Esophagus squamous epithelium (tissue), 5 donors: ENCODE results near the gene SLC30A7. TPM values are rescaled to one million over a fixed set of nuclear protein-coding genes. Genes with fewer than 3 reads are reported as not detected.

ENCODE experiments used
- DNase-seq: peaks from one replicate; lab custom pipeline; 2025; lab: John Stamatoyannopoulos, UW
- H3K27ac ChIP-seq, 4 donors: fragments of 200-600 bp; sonication (generic); one replicate each; pipeline ENCODE4 v1.5.1; 2016 to 2019; ENCODE audit warnings: mild to moderate bottlenecking in 1 of 4
- H3K27me3 ChIP-seq, 4 donors: fragments of 200-600 bp; sonication (generic); 1 replicate in 3 of 4; 2 replicates in 1 of 4; pipeline versions ENCODE4 v1.5.1 to v1.6.0; 2017 to 2021; ENCODE audit warnings: antibody characterized with exemption in 1 of 4
- H3K36me3 ChIP-seq, 3 donors: fragments of 200-600 bp; sonication (generic); one replicate each; pipeline ENCODE4 v1.5.1; 2016 to 2019
- H3K4me1 ChIP-seq, 3 donors: fragments of 200-600 bp; sonication (generic); one replicate each; pipeline ENCODE4 v1.5.1; 2017 to 2019
- H3K4me3 ChIP-seq, 4 donors: fragments of 200-600 bp; sonication (generic); 1 replicate in 3 of 4; 2 replicates in 1 of 4; pipeline ENCODE4 v1.5.1; 2016 to 2019; ENCODE audit warnings: mild to moderate bottlenecking in 2 of 4, moderate library complexity in 1 of 4
- H3K9me3 ChIP-seq, 3 donors: fragments of 200-600 bp; sonication (generic); one replicate each; pipeline ENCODE4 v1.5.1; 2016 to 2019
- POLR2A ChIP-seq, 4 donors: fragments of 450-650 bp; IDR thresholded peaks; one replicate each; pipeline ENCODE4 v1.6.1; 2017; ENCODE audit warnings: antibody characterized with exemption in 4 of 4, mild to moderate bottlenecking in 4 of 4, moderate library complexity in 3 of 4
- WGBS, 2 donors: methylation state at CpG; one replicate each; pipeline ENCODE4 v1.1.5; 2018; 5-methylcytosine and 5-hydroxymethylcytosine counted together
- intact Hi-C: fragments of 100-400 bp; cut with DNase I; formaldehyde crosslinking; loops from one replicate; pipeline ENCODE4 v1.15.0; 2022
- total RNA-seq, 4 donors: library from RNA; depleted of rRNA; stranded (reverse); fragments of >200 nt; gene quantifications; one replicate each; pipeline ENCODE4 v1.1.0, GENCODE V29; 2016
- TF ChIP-seq, protein P1 (sequence below), 6 experiments: fragments of 450-650 bp in 4 of 6; fragments of 200-600 bp in 2 of 6; sonication (generic) in 2 of 6; IDR thresholded peaks; one replicate each; pipeline ENCODE4 v1.5.1; 2016 to 2019; ENCODE audit warnings: antibody characterized with exemption in 6 of 6, mild to moderate bottlenecking in 4 of 6, moderate library complexity in 4 of 6
- donor health status: DM: yes; HTN: yes; CAD: no.

The SLC30A7 gene
- total RNA-seq, 4 donors from 2014 or later: 9.0 to 22.1 (median 16.5) TPM

DNA sequence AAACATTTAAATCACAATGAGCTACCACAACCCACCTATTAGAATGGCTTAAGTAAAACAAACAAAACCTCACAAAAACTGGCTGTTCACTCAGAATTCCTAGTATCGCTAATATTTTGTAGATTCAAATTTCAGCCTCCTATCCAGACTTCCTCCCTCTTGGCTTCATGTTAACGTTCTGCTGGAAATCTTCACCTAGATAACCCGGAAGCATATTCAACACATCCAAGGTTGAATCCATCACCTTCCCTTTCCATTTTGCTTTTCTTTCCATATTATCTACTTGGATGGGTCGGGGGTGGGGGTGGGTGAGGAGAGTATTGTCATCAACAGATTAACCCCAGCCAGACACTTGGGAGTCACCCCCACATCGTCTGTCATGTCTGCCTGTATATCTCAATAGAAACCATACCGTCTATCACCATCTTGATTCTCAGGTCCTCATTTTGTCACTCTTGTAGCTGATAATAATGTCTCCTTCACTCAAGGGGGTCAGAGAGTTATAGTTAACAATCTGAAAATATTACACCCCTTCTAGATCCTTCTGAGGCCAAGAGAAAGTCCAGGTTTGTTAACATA, 131.4 kb downstream of the SLC30A7 start:
- Histone ChIP-seq H3K4me3 (no peak overlapping the region), H3K27me3 (no peaks in the 10 kb centered on the region), H3K4me1 (peaks cover 7 to 40% (median 9%) of the 10 kb centered on the region in 3 donors), H3K9me3 (no peaks in the 10 kb centered on the region), H3K36me3 (peaks cover 0 to 7% (median 0%) of the 10 kb centered on the region in 3 donors), H3K27ac (no peak overlapping the region)
- intact Hi-C loops: no loop called here
- DNase-seq: no peak
- WGBS, 2 donors: 90 to 95% methylated on average over 6 of the region's 6 CpGs
- no peak for TF ChIP-seq POLR2A (IDR thresholded peaks at IDR 0.05)
- TF ChIP-seq, protein P1, sequence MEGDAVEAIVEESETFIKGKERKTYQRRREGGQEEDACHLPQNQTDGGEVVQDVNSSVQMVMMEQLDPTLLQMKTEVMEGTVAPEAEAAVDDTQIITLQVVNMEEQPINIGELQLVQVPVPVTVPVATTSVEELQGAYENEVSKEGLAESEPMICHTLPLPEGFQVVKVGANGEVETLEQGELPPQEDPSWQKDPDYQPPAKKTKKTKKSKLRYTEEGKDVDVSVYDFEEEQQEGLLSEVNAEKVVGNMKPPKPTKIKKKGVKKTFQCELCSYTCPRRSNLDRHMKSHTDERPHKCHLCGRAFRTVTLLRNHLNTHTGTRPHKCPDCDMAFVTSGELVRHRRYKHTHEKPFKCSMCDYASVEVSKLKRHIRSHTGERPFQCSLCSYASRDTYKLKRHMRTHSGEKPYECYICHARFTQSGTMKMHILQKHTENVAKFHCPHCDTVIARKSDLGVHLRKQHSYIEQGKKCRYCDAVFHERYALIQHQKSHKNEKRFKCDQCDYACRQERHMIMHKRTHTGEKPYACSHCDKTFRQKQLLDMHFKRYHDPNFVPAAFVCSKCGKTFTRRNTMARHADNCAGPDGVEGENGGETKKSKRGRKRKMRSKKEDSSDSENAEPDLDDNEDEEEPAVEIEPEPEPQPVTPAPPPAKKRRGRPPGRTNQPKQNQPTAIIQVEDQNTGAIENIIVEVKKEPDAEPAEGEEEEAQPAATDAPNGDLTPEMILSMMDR (IDR thresholded peaks at IDR 0.05): no peak

DNA sequence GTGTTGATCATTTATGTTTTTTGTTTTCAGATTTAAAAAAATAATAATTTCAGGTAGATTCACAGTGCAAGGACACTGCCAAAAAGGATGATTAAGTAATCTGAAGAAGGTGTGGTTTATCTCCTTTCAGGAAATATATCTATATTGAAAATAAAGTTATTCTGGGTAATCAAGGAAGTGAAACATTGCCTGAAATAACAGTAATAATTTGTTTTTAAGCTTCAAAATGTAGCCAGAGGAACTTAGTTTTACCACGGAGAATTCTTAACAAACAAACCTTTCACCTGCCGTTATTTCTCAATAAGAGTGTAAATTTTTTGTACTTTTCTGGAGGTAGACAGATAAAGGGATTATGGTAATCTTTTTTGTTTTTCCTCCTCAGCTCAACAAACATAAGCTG, 132.6 kb downstream of the SLC30A7 start:
- H3K9me3 ChIP-seq: no peaks in the 10 kb centered on the region
- H3K4me3 ChIP-seq: no peak overlapping the region
- no peak for DNase-seq
- 57 to 61% methylated on average over 2 of the region's 2 CpGs for WGBS, 2 donors
- no peak overlapping the region for H3K27ac ChIP-seq
- H3K27me3 ChIP-seq: no peaks in the 10 kb centered on the region
- intact Hi-C loops: no loop called here
- TF ChIP-seq, protein P1 (IDR thresholded peaks at IDR 0.05): no peak
- TF ChIP-seq POLR2A (IDR thresholded peaks at IDR 0.05): no peak
- H3K36me3 ChIP-seq: no peaks in the 10 kb centered on the region
- H3K4me1 ChIP-seq: peaks cover 7 to 36% (median 9%) of the 10 kb centered on the region in 3 donors

DNA sequence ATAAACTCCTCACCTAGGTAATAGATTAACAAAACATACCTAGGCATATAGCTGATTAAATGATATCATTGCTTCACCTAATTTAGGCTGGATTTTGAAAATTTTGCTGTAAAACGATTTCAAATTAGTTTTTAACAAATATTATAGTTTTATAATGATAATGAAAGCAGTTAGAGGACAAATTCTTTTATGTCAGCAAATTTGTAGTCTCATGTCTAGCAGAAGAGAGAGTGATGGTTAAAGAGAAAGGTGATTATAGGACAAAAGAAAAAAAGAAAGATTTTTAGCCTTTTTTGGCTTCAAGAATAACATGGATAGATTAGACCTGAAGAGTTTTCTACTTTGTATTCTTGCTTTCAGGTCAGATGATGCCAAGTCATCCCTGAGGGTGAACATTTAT, 133.3 kb downstream of the SLC30A7 start:
- Histone ChIP-seq H3K27me3 (no peaks in the 10 kb centered on the region), H3K27ac (no peak overlapping the region), H3K9me3 (no peaks in the 10 kb centered on the region), H3K36me3 (no peaks in the 10 kb centered on the region), H3K4me3 (no peak overlapping the region), H3K4me1 (peaks cover 7 to 35% (median 9%) of the 10 kb centered on the region in 3 donors)
- TF ChIP-seq, protein P1 (IDR thresholded peaks at IDR 0.05): no peak
- no peak for TF ChIP-seq POLR2A (IDR thresholded peaks at IDR 0.05)
- 63 to 80% methylated on average over 1 of the region's 1 CpG for WGBS, 2 donors
- intact Hi-C loops: no loop called here
- DNase-seq: no peak

DNA sequence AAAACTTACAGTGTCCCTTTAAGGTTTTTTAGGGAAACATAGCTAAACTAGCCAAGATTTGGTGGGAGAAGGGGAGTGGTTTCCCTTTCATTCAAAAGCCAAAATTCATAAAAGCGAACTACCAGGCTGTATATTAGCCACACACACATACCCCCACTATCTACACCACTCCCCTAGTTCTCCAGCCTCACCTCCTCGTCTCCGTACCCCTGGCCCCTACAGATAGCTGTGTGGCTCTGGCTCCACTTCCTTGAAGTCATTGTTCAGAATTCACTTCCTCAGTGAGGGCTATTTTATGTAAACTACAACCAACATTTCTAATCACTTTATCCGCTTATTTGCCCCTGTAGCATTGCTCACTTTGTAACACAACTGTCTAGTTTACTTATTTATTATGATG, 135.0 kb downstream of the SLC30A7 start:
- H3K4me3 ChIP-seq: no peak overlapping the region
- H3K9me3 ChIP-seq: no peaks in the 10 kb centered on the region
- H3K27me3 ChIP-seq: no peaks in the 10 kb centered on the region
- no peaks in the 10 kb centered on the region for H3K36me3 ChIP-seq
- no peak for DNase-seq
- 81 to 83% methylated on average over 4 of the region's 4 CpGs for WGBS, 2 donors
- no peak for TF ChIP-seq POLR2A (IDR thresholded peaks at IDR 0.05)
- TF ChIP-seq, protein P1 (IDR thresholded peaks at IDR 0.05): no peak
- intact Hi-C loops: no loop called here
- H3K27ac ChIP-seq: no peak overlapping the region
- peaks cover 6 to 23% (median 7%) of the 10 kb centered on the region in 3 donors for H3K4me1 ChIP-seq

Other genes with a start within 250 kb of the SLC30A7 start
- 1 to 10 TPM in 3 of 4 donors, not detected in 1; 1.1 to 3.8 (median 2.8) TPM for gene VCAM1, start 176.3 kb upstream of the SLC30A7 start, total RNA-seq
- gene EXTL2, start 1.2 kb upstream of the SLC30A7 start, total RNA-seq: 1 to 10 TPM; 1.4 to 7.4 (median 2.5) TPM
- gene DPH5, start 129.7 kb downstream of the SLC30A7 start, total RNA-seq: 10 to 100 TPM in 3 of 4 donors, 1 to 10 TPM in 1; 8.1 to 22.2 (median 16.4) TPM